NCI-H345 (cell line): Measurements from ENCODE around the gene DICER1.
"Not testable (repeated sequence)": the region's sequence is repeated elsewhere in the genome, so short reads cannot be mapped to it uniquely, and the experiment has no call there.

Experiments used
- DNase-seq: peaks from one replicate; lab custom pipeline; 2025; lab: John Stamatoyannopoulos, UW

The DICER1 gene

DNA sequence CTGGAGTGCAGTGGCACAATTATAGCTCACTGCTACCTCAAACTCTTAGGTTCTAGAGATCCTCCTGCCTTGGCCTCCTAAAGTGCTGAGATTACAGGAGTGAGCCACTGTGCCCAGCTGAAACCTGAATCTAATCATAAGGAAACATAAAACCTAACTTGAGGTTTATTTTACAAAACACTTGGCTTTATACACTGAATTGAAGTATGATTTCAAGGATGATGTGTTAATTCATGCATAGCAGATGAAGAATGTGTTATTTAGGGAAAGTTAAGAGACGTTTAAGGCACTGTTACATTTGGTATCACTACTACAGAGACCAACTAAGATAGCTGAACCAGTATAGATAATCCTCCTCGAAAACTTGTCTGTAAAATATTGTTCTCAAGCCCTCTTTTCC lies 6.4 kb downstream of the DICER1 start:
- no peak for DNase-seq

DNA sequence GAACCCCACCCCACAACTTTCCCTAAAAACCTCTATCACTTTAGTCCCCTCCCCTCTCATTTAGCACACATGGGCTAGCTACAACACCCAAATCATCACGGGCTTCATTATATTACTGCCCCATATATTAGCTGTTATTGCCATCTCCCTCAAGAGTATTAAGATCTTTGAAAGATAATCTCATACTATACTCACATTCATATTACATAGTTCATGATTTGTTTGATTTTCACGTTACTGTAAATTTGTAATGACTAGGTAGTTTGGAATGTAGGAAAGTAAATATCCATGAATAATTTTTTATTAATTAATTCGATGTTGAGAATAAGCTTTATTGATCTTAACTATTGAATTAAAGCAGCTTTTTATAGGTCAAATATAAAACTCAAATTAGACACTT lies 7.9 kb downstream of the DICER1 start:
- DNase-seq: no peak

DNA sequence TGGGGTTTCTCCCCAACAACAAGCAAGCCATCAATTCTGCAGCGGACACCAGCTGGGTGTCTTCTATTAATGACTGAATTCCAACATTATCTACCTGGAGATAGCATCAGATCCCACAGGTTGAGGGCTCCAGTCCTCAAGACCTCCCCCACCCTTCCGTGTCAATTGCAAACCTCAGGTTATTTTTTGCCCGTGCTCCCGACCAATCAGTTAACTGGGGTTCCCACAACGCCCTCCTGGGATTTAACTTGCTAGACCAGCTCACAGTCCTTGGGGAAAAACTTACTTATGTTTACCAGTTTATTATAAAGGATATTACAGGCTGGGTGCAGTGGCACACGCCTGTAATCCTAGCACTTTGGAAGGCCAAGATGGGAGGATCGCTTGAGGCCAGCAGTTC lies 9.7 kb downstream of the DICER1 start:
- DNase-seq: no peak

DNA sequence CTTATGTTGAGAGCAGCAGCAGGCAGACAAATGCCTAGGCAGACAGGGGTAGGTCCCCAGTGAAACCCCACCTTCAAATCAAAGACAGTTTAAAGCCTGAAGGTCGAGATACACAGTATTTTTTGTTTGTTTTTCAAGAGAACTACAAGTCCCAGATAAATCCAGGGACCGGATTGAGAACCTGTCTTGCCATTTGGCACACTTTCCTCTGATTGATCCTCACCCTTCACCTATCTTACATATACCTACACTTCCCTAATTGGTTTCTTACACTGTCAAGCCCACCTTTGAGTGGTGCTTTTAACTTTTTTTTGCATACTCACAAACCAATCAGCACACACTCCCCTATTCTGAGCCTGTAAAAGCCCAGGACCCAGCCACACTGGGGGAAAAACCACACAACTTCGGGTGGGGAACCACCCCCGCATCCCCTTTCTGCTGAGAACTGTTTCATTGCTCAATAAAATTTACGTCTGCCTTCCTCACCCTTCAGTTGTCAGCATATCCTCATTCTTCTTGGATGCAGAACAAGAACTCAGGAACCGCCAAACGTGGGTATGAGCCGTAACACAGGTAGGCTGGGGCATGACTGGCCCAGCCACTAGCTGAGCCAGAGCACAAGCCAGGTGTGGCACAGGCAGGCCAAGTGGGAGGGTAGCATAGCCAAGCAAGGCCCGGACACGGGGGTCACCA lies 11.1 kb downstream of the DICER1 start:
- DNase-seq: no peak

DNA sequence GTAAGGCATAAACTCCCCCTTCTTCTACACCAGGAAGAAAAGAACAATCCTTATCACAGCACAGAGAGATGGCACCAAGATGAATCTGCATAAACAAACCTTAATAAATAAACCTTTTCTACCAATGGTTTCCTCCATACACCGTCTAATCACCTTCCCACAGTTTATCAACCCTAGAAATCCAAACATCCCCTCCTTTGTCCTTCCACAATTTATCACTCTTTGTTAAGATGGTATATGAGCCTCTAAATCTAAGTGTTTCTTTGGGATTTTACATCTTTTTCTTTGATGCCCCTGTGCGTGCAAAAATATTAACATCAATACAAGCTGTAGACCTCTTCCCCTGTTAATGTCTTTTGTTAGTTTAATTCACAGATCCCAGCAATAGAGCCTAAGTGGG lies 12.5 kb downstream of the DICER1 start:
- DNase-seq: no peak

DNA sequence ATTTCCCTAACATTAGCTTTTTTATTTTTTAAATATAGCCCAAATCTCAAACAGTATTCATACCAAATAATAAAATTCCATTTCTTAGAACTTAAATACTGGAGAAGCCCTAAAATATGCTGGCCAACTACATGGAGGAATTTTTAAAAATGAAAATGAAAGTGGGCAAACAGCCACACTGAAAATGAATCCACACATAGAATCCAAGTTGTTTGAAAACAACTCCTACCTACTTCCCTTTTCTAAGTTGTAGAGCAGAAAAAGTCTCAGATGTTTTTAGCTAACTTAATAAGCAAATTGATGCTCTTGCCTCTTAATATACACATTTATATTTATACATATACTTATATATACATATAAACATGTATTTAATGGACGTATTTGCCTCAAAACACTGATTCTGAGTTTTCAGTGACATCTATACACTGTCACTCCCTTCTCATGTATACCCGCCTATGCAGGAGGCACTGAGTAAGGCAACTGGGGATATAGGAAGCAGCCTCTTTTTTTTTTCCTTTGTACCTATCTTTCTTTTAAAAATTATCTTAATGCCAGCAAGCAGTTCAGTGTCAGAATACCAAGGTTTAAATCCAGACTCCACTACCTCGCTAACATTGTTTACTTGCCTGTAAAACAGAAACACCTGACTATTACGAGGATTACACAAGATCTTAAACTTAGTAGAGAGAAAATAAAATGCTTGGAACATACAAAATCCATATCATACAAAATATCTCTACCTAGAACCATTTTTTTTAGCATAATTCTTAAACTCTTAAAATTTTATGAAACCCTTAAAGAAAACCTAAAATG lies 13.3 kb downstream of the DICER1 start:
- DNase-seq: no peak

DNA sequence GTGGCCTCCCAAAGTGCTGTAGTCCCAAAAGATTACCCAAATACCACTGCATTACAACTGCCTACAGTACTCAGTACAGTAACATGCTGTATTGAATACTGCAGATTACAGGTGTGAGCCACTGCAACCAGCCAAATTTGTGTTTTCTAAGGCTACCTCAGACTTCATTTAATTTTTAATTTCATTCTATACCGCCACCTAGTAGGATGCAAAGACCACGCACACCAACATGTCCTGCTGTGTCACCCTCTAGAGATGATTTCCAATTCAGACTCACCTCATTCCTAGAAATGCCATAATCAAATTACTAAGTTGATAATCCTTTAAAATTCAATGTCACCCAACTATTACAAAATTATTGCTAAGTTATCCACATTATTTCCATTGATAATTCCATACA lies 15.1 kb downstream of the DICER1 start:
- DNase-seq: no peak

DNA sequence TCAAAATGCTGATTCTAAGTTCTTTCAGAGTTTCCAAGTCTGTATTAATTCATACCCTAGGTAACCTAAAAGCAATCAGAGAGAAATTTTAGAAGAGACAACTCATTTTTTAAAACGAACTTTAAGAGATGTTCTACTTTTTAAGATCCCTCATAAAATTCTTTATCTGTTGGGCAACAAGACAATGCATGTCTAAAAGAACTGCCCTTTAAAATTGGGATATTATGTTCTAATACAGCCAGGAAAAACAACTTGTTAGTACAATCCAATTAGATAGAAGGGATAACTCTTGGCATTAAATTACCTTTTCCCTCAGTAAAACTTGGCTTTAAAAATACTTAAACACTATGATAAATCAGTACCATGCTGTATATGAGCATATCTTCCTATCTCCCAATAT lies 15.6 kb downstream of the DICER1 start:
- DNase-seq: no peak

DNA sequence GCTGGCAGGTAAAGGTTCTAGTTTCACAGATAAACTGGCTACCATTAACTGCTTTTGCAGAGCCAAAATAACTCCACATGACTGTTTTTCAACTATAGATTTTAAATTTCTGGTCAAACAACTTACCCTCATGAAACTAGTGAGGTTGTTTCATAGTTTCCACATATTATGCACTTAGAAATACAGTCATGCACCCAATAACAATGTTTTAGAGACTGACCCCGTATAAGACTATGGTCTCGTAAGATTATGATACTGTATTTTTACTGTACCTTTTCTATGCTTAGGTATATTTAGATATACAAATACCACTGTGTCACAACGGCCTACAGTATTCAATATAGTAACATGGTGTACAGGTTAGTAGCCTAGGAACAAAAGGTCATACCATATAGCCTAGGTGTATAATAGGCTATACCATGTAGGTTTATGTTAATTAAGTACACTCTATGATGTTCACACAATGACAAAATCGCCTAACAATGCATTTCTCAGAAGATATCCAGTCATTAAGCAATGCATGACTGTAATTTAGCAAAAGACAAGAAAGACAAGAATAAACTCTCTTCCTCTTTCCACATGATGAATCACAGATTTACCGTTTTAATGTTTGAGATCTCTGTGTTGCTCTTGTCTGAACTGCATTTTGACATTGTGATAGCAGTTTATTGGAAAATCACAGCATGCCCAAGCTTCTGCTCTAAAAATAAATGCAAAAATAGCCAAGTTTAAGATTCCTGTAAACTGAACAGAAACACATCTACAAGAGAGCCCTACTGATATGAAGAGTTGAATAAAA lies 17.1 kb downstream of the DICER1 start:
- DNase-seq: no peak

DNA sequence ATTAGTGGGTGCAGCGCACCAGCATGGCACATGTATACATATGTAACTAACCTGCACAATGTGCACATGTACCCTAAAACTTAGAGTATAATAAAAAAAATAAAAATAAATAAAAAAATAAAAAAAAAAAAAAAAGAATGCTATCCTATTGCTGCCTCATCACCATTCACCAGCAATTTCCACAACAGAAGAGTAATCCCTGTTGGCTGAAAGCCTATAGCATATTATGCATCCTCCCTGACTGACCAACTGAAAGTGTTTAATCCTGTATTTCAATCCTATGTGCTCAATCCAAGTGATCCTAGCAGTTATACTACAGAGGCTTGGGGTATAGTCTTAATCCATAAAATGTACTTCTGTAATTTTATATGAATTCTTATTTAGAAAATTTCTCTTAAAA lies 18.5 kb downstream of the DICER1 start:
- DNase-seq: no peak

DNA sequence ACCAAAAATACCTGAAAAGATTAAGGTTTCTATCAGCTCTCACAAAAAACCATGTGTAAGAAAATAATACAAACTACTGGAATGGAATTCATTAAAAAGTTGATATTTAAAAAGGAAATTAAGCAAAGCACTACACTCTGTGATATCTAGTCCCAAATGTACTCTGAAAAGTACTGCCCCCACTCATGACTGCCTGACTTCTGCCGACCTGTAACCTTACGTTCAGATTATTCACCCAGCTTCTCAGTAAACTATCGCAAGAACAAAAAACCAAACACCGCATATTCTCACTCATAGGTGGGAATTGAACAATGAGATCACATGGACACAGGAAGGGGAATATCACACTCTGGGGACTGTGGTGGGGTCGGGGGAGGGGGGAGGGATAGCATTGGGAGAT lies 18.9 kb downstream of the DICER1 start:
- not testable (repeated sequence) for DNase-seq

DNA sequence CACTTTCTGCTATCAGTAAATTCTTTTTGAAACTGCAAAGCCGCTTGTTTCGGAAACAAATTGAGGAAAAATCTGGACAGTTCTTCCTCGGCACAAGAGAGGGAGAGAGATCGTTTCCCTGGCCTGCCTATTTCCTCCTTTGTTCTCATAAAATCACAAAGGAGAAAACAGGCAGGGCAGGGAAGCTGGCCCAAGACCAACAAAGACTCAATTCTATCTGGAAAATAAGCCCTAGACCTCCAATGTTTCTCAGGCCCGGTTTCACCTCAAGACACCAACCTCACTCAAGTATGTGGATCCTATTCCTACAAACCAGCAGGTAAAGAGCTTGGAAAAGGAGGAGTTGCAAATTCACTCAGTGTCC lies 19.5 kb downstream of the DICER1 start:
- no peak for DNase-seq

DNA sequence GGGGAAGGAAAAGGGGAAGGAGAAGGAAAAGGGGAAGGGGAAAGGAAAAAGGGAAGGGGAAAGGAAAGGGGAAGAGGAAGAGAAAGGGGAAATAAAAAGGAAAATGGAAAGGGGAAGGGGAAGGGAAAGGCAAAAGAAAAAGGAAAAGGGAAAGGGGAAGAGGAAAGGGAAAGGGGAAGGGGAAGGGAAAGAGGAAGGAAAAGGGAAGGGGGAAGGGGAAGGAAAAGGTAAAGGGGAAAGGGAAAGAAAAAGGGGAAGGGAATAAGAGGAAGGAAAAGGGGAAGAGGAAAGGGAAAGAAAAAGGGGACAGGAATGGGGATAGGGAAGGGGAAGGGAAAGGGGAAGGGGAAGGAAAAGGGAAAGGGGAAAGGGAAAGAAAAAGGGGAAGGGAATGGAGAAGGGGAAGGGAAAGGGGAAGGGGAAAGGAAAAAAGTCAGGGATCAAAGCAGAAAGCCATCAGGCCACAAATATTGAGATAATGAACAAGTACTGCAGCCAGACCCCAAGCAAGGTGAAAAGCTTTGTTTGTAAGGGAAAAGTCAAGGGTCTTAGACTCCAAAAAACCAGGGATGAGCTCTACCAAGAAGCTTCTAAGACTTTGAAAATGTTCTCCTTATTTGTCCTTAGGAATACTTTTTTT lies 20.0 kb downstream of the DICER1 start:
- no peak for DNase-seq

DNA sequence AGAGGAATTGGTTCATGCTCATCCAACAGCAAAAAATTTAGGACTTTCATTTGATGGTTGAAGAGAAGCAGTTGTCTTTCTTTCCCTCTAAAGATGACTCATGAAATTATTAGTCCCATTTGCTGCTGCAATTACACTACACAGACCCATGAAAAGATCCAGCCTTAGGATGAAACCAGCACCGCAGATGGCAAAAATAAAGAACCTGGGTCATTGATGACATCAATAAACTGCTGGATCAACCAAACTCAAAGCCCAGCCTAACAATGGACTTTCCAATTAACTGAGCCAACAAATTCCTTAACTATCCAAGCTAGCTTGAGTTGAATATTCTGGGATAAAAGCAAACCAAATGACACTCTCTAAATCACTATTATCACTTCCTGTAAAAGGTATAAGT lies 20.7 kb downstream of the DICER1 start:
- DNase-seq: no peak

DNA sequence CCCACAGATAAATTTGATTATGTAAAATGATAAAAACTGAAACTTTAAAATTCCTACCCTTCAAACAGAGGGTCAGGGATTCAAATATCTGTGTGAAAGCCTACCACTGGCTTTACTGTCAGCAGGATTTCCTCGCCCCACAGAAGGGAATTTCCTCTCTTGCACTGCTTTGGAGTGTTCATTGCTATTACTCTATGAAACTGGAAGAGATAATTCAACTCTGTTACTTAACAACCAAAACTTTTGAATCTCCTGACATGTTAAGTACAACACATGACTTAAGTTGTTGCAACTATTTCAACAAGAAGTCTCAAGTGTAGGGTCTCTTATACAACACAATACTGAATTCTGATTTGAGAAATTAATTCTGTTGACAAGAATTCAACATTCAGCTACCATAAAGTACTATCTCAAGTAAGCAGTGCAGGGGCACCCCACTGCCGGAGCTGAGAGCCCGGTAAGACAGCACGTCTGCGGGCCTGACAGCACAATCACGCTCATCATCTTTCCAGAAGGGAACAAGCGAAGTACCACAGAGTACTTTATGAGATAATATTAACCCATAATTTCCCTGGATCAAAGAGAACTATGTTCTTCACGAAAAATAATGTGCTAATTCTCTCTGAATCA lies 22.9 kb downstream of the DICER1 start:
- no peak for DNase-seq

DNA sequence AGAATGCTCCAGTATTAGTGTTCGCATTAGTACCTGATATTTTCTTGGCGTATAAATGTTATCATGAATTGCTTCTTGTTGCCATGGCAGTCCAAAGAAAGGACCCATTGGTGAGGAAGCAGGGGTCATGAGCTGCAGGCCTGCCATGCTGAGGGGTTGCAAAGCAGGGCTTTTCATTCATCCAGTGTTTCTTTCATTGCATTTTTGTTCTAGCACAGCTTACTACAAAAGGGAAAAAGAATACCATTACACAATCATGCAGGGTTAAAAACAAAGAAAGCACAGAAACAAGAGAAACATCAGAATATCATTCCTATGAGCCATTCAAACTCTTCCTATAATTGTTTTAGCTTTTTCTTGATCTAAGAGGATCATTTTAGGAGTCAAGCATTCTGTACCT lies 24.0 kb downstream of the DICER1 start:
- no peak for DNase-seq

DNA sequence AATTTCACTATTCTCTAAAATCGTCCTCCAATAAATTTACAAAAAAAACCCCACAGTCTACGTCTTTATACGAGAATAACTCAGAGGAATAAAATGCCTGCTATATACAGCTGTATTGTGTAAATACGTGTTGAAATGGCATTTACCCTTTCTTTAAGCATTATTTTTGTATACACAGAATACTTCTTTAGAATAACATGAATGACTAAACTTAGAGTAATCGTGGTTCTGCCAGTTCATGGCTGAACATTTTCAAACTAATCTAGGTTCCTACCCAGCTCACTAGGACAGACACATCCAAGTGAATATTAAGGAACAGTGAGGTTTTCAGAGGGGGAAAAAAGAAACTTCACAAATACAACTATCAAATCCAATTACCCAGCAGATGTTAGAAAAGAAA lies 24.6 kb downstream of the DICER1 start:
- no peak for DNase-seq

DNA sequence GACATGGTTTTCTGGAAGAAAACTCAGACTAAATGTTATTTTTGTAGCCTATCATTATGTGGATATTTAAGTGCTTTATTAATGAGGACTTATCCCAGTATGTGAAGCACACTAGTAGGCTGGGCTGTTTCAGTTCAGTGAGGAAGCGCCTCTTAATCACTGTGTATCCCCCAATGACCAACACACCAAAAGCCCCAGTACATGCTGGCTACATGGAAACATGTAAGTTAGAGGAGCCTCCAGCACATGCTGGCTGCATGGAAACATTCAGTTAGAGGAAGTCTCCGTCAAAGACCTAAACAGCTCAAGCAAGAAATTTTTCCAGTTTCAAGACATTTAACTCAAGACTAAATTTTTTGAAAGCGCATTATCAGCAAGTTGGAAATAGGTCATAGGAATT lies 26.8 kb downstream of the DICER1 start:
- no peak for DNase-seq

DNA sequence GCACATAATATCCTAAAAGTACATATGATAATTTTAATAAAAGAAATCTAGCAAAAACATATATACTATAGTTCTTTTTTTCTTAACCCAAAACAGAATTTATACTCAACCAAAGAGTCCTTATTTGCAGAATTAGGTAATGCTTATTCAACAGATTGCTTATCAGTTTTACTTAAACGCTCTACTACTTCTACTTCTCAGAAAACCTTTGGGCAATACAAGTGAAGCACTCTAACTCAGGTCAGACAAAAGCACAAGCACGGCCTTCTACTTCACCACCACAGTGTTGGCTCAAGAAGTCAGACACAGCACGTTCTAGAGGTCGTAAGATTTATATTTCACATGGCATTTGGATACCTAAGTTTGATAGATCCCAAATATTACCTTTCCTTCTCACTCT lies 29.2 kb downstream of the DICER1 start:
- DNase-seq: no peak

DNA sequence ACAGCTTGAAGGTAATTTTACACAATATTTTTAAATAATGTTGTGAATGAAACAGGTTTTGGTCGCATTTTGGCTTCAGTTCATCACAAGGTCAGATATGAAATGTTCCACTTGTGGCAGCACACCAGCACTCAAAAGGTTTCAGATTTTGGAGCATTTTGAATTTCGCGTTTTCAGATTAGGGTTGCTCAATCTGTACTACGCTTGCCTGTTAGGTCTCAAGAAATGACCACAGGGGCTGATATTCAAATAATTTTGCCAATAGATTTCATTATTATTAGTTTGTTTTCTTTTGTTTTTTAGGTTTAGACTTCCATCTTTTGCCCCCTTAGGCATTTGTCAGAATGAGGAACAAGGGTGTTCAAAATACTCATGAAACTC lies 29.8 kb downstream of the DICER1 start:
- DNase-seq: no peak

DNA sequence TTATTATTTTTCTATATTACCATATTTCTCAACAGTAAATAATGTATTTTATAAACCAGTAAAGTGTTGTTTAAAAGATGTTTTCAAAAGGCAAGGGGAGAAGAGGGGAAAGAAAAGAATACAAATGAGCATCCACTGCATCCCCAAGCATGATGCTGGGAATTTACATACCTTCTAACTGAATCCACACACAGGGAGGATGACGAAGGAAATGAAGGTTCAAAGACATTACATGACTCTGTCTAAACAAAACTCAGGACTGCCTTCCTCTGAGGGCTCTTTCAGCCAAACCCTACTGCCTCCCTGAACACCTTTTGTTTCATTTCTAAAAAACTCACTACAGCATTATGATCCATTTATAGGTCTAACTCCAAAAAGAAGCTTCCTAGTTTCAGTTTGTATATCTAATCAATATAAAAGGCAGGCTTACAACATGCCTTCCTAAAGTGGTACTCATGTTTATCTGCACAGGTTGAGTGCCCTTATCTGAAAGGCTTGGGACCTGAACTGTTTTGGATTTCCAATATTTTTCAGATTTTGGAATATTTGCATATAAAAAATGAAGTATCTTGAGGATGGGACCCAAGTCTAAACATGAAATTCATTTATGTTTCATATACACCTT lies 30.3 kb downstream of the DICER1 start:
- DNase-seq: no peak

DNA sequence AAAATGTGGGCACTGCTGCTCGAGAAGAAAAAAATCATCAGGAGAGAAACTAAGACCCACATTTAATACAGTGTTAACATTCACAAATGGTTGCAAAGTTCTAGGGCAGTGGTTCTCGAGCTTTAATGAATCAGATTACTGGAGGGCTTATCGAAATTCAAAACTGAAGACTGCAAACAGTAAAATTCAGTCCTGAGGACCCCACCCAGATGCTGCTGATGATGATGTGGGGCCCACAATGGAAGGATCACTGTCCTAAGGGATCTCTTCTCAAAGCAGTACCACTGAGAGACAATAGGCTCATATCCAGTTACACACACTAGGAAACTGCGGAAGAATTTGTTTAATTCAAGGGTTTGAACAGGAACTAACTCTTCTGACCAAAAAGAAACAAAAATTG lies 31.4 kb downstream of the DICER1 start:
- no peak for DNase-seq
